ENCODE data around the gene VPREB3.
A peak's percentile ranks its signal among the peaks of the same experiment; 100 is the strongest.

The VPREB3 gene

DNA sequence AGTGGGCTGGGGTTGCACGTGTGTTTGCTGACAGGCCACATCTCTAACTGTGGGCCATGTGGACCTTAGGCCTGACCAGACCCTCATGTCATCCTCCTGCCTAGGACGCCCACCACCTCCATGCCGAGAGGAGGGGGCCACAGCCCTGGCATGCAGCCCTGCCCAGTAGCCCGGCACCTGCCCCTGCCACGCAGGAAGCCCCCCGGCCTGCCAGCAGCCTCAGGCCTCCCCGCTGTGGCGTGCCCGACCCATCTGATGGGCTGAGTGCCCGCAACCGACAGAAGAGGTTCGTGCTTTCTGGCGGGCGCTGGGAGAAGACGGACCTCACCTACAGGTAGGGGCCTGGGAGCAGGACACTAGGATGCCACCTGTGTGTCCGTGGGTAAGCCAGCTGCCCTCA, 24.9 kb upstream of the VPREB3 start:
- DNase-seq (ENCODE audit: low read depth in 2 of 2) = no peak
- no peak overlapping the region for H3K4me3 ChIP-seq (replicated peaks in 1 of 2; ENCODE audit: low read depth in 2 of 2, low read length in 2 of 2)
- TF ChIP-seq, protein P1, sequence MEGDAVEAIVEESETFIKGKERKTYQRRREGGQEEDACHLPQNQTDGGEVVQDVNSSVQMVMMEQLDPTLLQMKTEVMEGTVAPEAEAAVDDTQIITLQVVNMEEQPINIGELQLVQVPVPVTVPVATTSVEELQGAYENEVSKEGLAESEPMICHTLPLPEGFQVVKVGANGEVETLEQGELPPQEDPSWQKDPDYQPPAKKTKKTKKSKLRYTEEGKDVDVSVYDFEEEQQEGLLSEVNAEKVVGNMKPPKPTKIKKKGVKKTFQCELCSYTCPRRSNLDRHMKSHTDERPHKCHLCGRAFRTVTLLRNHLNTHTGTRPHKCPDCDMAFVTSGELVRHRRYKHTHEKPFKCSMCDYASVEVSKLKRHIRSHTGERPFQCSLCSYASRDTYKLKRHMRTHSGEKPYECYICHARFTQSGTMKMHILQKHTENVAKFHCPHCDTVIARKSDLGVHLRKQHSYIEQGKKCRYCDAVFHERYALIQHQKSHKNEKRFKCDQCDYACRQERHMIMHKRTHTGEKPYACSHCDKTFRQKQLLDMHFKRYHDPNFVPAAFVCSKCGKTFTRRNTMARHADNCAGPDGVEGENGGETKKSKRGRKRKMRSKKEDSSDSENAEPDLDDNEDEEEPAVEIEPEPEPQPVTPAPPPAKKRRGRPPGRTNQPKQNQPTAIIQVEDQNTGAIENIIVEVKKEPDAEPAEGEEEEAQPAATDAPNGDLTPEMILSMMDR (IDR thresholded peaks at IDR 0.05; ENCODE audit: low read depth, low read length) = no peak

DNA sequence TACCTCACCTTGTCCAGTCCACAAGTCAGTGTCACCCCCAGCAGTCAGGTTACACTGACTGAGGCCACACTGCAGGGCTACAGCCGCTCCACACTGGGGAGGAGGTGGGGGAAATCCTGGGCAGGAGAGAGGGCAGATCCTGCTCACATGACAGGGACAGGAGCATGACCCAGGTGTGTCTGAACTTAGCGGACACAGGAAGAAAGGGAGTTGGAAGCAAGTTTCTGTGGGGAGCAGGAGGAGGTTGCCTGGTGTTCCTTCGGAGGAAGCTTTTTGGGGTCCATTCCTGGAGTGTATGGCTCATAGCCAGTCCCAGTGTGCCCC, 24.3 kb upstream of the VPREB3 start:
- no peak for DNase-seq (ENCODE audit: low read depth in 2 of 2)
- H3K4me3 ChIP-seq (replicated peaks in 1 of 2; ENCODE audit: low read depth in 2 of 2, low read length in 2 of 2) = no peak overlapping the region
- TF ChIP-seq, protein P1 (IDR thresholded peaks at IDR 0.05; ENCODE audit: low read depth, low read length) = no peak

DNA sequence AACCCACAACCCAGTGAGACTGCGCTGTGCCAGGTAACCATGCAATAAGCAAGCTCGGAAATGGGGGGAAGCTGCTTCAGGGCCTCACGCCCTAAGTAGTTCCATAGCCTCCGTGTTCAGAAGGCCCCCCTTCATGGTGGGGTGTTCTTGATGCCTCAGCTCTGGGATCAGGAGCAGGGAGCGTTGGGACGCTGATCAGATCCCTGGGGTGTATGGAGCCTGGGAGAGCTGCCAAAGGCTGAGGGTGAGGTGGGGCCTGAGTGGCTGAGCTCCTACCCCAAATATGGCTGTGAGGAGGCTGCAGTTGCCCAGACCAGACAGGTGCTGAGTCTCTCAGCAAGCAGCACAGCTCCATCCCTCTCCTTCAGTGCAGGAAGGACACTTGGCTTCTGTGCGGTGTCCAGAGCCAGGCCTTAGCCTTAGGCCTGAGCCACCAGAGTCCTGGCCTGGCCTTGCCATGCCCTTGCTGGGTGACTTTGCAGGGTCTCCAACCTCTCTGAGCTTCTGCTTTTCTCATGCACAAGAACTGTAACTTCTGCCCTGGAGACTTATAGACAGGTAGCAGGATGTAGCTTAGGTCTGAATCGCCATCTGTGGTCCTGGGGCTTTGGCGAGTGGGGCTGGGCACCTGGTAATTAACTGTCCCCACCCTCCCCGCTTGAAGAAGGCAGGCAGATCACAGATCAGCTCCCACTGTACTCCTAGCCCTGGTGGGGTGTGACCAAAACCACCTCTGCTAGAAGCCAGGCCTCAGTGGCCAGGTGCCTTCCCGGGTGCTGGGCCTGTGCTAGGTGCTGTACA, 23.8 kb upstream of the VPREB3 start:
- TF ChIP-seq, protein P1 (IDR thresholded peaks at IDR 0.05; ENCODE audit: low read depth, low read length) = no peak

DNA sequence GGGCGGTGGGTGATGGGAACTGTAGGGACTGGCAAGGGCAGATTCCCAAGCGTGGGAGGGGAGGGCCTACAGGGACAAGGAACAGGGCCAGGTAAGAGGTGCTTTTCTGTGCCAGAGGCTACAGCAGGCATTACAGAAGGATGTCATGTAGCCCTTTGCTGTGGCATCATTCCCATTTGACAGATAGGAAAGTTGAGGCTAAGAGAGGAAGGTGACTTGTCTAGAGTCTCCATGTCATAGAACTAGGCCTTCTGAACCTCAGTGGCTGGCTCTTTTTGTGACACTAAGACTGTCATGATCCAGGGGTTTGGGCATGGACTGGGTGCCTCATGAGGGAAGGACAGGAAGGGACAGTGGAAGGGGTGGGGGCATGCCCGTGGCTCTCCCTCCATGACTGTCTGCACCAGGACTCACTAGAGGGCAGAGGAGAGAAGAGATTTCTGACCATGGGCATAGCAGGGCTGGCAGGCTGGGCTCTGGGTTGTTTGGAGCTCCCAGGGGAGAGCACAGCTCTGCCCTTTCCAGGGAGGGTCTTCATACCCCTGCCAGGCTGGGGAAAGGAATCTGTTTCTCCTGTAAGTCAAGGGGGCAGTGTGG, 21.7 kb upstream of the VPREB3 start:
- TF ChIP-seq, protein P1 (IDR thresholded peaks at IDR 0.05; ENCODE audit: low read depth, low read length) = no peak
- no peak overlapping the region for H3K4me3 ChIP-seq (replicated peaks in 1 of 2; ENCODE audit: low read depth in 2 of 2, low read length in 2 of 2)
- DNase-seq (ENCODE audit: low read depth in 2 of 2) = no peak

More for the DNA sequence above, 23.8 kb upstream of the VPREB3 start:
- no peak for DNase-seq (ENCODE audit: low read depth in 2 of 2)
- no peak overlapping the region for H3K4me3 ChIP-seq (replicated peaks in 1 of 2; ENCODE audit: low read depth in 2 of 2, low read length in 2 of 2)

DNA sequence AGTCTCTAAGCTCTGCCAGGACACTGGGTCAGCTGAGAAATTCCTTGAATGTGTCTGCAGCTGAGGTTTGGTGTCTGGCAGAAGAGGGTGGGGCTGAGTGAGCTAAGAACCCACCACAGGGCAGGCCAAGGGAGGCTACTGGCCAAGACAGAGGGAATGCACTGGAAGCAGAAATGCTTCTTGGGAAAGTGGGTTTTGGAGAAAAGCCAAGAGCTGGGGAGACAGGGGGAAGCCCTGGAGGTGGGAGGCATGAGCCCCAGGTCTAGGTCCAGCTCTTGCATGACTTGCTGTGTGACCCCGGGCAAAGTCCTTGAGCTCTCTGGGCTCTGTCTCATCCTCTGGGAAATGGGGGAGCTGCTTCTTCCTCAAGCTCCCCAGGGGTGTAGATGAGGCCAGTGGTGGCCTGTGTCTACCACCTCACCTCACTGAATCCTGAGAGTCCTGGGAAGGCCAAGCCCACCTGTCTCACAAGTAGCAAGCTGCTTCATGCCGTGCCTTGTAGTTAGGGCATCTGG, 20.8 kb upstream of the VPREB3 start:
- H3K4me3 ChIP-seq (replicated peaks in 1 of 2; ENCODE audit: low read depth in 2 of 2, low read length in 2 of 2) = no peak overlapping the region
- TF ChIP-seq, protein P1 (IDR thresholded peaks at IDR 0.05; ENCODE audit: low read depth, low read length) = no peak
- peak in 1 of 2 donors; percentile 83 for DNase-seq (ENCODE audit: low read depth in 2 of 2)

DNA sequence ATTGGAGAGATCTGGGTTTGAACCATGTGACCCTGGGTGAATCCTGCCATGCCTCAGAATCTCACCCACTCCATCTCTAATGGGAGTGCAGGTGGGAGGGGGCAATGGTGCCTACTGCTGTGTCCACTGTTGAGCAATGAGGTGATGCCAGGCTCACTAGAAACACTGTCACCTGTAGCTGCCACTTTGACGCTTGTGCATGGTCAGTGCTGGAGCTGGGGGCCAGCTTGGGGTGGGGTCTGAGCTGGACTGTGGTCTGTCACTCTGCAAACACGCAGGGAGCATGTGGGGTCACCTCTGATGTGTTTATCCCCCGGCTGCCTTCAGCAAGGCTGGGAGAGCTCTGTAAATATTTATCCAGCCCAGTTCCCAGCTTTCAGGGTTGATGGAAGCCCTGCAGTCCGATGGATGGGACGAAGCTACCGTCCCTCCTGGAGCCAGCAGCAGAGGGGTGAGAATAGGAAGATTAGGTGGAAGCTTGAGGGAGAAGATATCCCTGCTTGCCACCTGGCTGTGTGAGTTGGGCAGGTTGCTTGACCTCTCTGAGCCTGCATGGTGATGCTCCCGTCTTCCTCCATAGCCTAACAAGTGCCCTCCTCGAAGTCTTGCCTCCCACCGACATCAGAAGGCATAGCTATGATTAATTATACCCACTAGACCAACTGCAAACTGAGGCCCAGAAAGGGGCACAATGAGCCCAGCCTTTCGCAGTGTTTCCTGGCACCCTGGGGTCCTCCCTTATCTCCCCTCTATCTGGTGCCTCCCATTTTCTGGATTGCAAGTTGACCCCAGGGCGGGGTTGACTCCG, 20.1 kb upstream of the VPREB3 start:
- no peak for DNase-seq (ENCODE audit: low read depth in 2 of 2)
- TF ChIP-seq, protein P1 (IDR thresholded peaks at IDR 0.05; ENCODE audit: low read depth, low read length) = no peak
- no peak overlapping the region for H3K4me3 ChIP-seq (replicated peaks in 1 of 2; ENCODE audit: low read depth in 2 of 2, low read length in 2 of 2)
